Measurements from ENCODE around the gene MEP1A.

- TF ChIP-seq POLR2AphosphoS5 (IDR thresholded peaks at IDR 0.05) (no peak), POLR2A (IDR thresholded peaks at IDR 0.05; ENCODE audit: low read depth) (no peak), CTCF (IDR thresholded peaks at IDR 0.05) (no peak)
These were observed 36.5 kb upstream of the MEP1A start for GRCh38 chr6:46756469-46757213.

Data from esophagus muscularis mucosa (tissue), 3 donors.